GM21576 (cell line): ENCODE results near the gene DNAJC13.

Experiments used
- ATAC-seq: cut with Tn5 transposase; IDR thresholded peaks from one replicate; pipeline ENCODE4 v1.9.1; 2021; ENCODE audit warnings: mild to moderate bottlenecking, moderate library complexity; ENCODE audit not compliant: unreplicated experiment

The DNAJC13 gene

GRCh38 chr3:132404276-132404675 is 13.0 kb upstream of the DNAJC13 start:
- ATAC-seq, result no peak

GRCh38 chr3:132405188-132405587 is 12.1 kb upstream of the DNAJC13 start:
- ATAC-seq, result no peak

GRCh38 chr3:132405609-132406299 is 11.5 kb upstream of the DNAJC13 start:
- ATAC-seq, result no peak

- no peak for ATAC-seq
These were observed 10.7 kb upstream of the DNAJC13 start for GRCh38 chr3:132406587-132406986.

- no peak for ATAC-seq
These were observed 10.3 kb upstream of the DNAJC13 start for GRCh38 chr3:132407025-132407424.

- no peak for ATAC-seq
These were observed 2.5 kb upstream of the DNAJC13 start for GRCh38 chr3:132414841-132415240.

- ATAC-seq, result no peak
These were observed 1.1 kb upstream of the DNAJC13 start for GRCh38 chr3:132416161-132416560.

GRCh38 chr3:132417695-132418411 is 551 bp downstream of the DNAJC13 start:
- ATAC-seq, result peak; percentile 38

- no peak for ATAC-seq
These were observed 1.6 kb downstream of the DNAJC13 start for GRCh38 chr3:132418916-132419315.

GRCh38 chr3:132421832-132422231 is 4.5 kb downstream of the DNAJC13 start:
- ATAC-seq, result no peak

- no peak for ATAC-seq
These were observed 5.2 kb downstream of the DNAJC13 start for GRCh38 chr3:132422531-132422930.

GRCh38 chr3:132432639-132433038 is 15.3 kb downstream of the DNAJC13 start:
- no peak for ATAC-seq

- no peak for ATAC-seq
These were observed 15.8 kb downstream of the DNAJC13 start for GRCh38 chr3:132433121-132433520.

GRCh38 chr3:132435224-132435910 is 18.1 kb downstream of the DNAJC13 start:
- ATAC-seq, result no peak

- no peak for ATAC-seq
These were observed 18.7 kb downstream of the DNAJC13 start for GRCh38 chr3:132435911-132436425.

- no peak for ATAC-seq
These were observed 26.1 kb downstream of the DNAJC13 start for GRCh38 chr3:132443421-132443820.

- ATAC-seq, result no peak
These were observed 27.1 kb downstream of the DNAJC13 start for GRCh38 chr3:132444383-132444782.

GRCh38 chr3:132445817-132446216 is 28.5 kb downstream of the DNAJC13 start:
- peak; percentile 51 for ATAC-seq

- ATAC-seq, result no peak
These were observed 31.1 kb downstream of the DNAJC13 start for GRCh38 chr3:132448216-132448961.

- ATAC-seq, result no peak
These were observed 38.8 kb downstream of the DNAJC13 start for GRCh38 chr3:132456136-132456535.

GRCh38 chr3:132456571-132456970 is 39.3 kb downstream of the DNAJC13 start:
- ATAC-seq, result no peak
